HFF-Myc (cell line): ENCODE results near the gene KRTAP10-11.

ENCODE experiments used
- DNase-seq: peaks from one replicate; pipeline ENCODE4 v3.0.0-alpha.2; 2011; ENCODE audit warnings: low read depth; ENCODE audit errors: extremely low read depth
- H3K4me3 ChIP-seq: replicated peaks from 2 replicates; pipeline ENCODE4 v1.5.1; 2011; ENCODE audit warnings: low read depth, mild to moderate bottlenecking, control low read depth, low read length
- TF ChIP-seq, protein P1 (sequence below): IDR thresholded peaks from 2 replicates; pipeline ENCODE4 v1.5.1; 2012; ENCODE audit warnings: mild to moderate bottlenecking, low read depth, low read length, control low read depth; ENCODE audit errors: missing control alignments

KRTAP10-11 gene

DNA sequence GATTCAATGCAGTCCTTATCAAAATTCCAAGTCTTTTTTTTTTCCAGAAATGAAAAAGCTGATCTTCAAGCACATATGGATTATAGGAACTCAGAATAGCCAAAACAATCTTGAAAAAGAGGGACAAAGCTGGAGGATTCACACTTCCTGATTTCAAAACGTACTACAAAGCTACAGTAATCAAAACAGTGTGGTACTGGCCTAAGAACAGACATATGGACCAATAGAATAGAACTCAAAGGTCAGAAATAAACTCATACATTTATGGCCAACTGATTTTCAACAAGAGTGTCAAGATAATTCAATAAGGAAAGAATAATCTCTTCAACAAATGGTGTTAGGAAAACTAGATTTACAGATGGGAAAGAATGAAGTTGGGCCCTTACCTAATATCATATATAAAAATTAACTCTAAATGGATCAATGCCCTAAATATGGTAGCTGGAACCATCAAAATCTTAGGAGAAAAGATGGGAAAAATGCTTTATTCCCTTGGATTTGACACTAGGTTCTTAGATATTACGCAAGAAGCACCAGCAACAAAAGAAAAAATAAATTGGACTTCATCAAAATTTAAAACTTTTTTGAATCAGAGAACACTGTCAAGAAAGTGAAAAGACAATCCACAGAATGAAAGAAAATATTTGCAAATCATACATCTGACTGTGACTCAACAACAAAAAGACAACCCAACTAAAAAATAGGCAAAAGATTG is 46.7 kb downstream of the KRTAP10-11 start:
- no peak overlapping the region for H3K4me3 ChIP-seq
- DNase-seq, result no peak
- TF ChIP-seq, protein P1, sequence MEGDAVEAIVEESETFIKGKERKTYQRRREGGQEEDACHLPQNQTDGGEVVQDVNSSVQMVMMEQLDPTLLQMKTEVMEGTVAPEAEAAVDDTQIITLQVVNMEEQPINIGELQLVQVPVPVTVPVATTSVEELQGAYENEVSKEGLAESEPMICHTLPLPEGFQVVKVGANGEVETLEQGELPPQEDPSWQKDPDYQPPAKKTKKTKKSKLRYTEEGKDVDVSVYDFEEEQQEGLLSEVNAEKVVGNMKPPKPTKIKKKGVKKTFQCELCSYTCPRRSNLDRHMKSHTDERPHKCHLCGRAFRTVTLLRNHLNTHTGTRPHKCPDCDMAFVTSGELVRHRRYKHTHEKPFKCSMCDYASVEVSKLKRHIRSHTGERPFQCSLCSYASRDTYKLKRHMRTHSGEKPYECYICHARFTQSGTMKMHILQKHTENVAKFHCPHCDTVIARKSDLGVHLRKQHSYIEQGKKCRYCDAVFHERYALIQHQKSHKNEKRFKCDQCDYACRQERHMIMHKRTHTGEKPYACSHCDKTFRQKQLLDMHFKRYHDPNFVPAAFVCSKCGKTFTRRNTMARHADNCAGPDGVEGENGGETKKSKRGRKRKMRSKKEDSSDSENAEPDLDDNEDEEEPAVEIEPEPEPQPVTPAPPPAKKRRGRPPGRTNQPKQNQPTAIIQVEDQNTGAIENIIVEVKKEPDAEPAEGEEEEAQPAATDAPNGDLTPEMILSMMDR, result no peak

DNA sequence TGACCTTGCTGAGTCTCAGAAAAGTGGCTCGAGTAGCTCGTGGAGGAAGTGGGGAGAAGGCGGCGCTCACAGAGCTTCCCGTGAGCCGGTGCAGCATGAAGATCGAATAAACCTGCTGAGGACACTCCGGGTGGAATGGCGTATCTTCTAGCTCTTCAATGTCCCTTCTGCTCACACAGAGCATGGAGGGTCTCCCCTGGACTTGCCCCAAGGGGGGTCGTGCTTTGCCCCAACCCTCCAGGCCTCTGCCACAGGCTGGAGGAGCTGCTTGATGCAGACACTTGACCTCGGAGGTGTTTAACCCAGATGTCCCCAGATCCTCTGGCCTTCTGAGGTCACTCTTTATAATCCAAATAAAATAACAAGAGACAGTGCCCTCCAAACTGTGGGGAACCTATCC is 48.6 kb downstream of the KRTAP10-11 start:
- TF ChIP-seq, protein P1, result no peak
- no peak overlapping the region for H3K4me3 ChIP-seq
- DNase-seq, result no peak

- TF ChIP-seq, protein P1, result no peak
Measured at GRCh38 chr21:44695184-44695583, 49.0 kb downstream of the KRTAP10-11 start.

GRCh38 chr21:44695641-44696040 is 49.4 kb downstream of the KRTAP10-11 start:
- H3K4me3 ChIP-seq, result no peak overlapping the region
- TF ChIP-seq, protein P1, result no peak
- DNase-seq, result no peak

More at GRCh38 chr21:44695184-44695583, 49.0 kb downstream of the KRTAP10-11 start:
- DNase-seq, result no peak
- no peak overlapping the region for H3K4me3 ChIP-seq

DNA sequence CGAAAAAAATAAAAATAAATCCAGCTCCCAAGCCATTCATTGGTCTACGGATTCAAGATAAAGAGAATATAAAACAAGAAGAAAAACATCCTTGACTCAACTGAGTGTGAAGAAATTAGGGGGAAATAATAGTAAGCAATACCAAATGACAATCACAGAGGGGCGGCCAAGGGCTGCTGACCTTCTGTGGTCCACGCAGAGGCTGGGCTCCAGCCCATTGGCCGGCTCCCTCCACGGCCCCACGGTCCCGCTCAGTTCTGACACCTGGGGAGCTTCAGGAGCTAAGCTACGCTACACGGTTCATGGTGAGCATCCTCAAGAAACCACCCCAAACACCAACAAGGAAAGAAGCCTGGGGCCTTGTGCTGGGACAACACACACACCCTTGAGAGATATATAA is 50.4 kb downstream of the KRTAP10-11 start:
- H3K4me3 ChIP-seq, result no peak overlapping the region
- DNase-seq, result no peak
- TF ChIP-seq, protein P1, result no peak
